ENCODE data around the gene MMP25.

MMP25 gene

GRCh38 chr16:3094289-3095027 lies 48.1 kb downstream of the MMP25 start:
- DNase-seq (ENCODE audit: low read depth), result no peak

GRCh38 chr16:3095869-3096268 lies 49.5 kb downstream of the MMP25 start:
- DNase-seq (ENCODE audit: low read depth), result no peak

- DNase-seq (ENCODE audit: low read depth), result no peak
Measured at GRCh38 chr16:3096362-3096761, 50.0 kb downstream of the MMP25 start.

GRCh38 chr16:3097266-3097665 lies 50.9 kb downstream of the MMP25 start:
- no peak for DNase-seq (ENCODE audit: low read depth)

- DNase-seq (ENCODE audit: low read depth), result no peak
Measured at GRCh38 chr16:3098459-3099394, 52.4 kb downstream of the MMP25 start, which contains the start of gene ZSCAN10. Gene ZSCAN10, minus strand, starts transcription at chr16:3099294. Its CDS starts 6,357 bp downstream, at chr16:3092937.

GRCh38 chr16:3099395-3099731 lies 53.0 kb downstream of the MMP25 start:
- no peak for DNase-seq (ENCODE audit: low read depth)

GRCh38 chr16:3099732-3100499 lies 53.6 kb downstream of the MMP25 start:
- DNase-seq (ENCODE audit: low read depth), result no peak

GRCh38 chr16:3101018-3101840 lies 54.9 kb downstream of the MMP25 start:
- DNase-seq (ENCODE audit: low read depth), result no peak

GRCh38 chr16:3101841-3102470 lies 55.6 kb downstream of the MMP25 start:
- no peak for DNase-seq (ENCODE audit: low read depth)

- no peak for DNase-seq (ENCODE audit: low read depth)
Measured at GRCh38 chr16:3106205-3106928, 60.0 kb downstream of the MMP25 start.
